OCI-LY7 (cell line): ENCODE results near the gene EYS. TPM values are rescaled to one million over a fixed set of nuclear protein-coding genes. Genes with fewer than 3 reads are reported as not detected.

ENCODE experiments used
- BruUV-seq: library from RNA; stranded (reverse); fragments of 400-500 nt; replicated peaks from 2 replicates; lab custom pipeline; 2021; lab: Mats Ljungman, UMichigan
- CTCF ChIA-PET: fragments of 300-600 bp; sonication (Branson Sonifier 250); formaldehyde crosslinking; loops from one replicate; lab custom pipeline; 2022; ENCODE audit warnings: antibody characterized with exemption; ENCODE audit not compliant: unreplicated experiment; lab: Charles Lee
- POLR2A ChIA-PET: fragments of 300-600 bp; sonication (Branson Sonifier 250); formaldehyde crosslinking; loops from one replicate; lab custom pipeline; 2022; ENCODE audit warnings: antibody characterized with exemption; lab: Charles Lee
- DNase-seq: peaks from one replicate; pipeline ENCODE4 v3.0.0-alpha.2; 2015; ENCODE audit warnings: low spot score
- H2AFZ ChIP-seq: fragments of 200-600 bp; sonication (generic), shearing (Covaris generic); 2 replicates; pipeline ENCODE4 v1.6.1; 2014; ENCODE audit warnings: mild to moderate bottlenecking, antibody characterized with exemption, low read length, moderate library complexity
- H3K27ac ChIP-seq: fragments of 200-600 bp; sonication (generic); 2 replicates; pipeline ENCODE4 v1.5.1; 2014; ENCODE audit warnings: mixed run types, low read depth, mild to moderate bottlenecking, moderate library complexity, low read length, inconsistent platforms; ENCODE audit not compliant: poor library complexity, severe bottlenecking
- H3K36me3 ChIP-seq: fragments of 200-600 bp; sonication (generic); 2 replicates; pipeline ENCODE4 v1.6.1; 2014; ENCODE audit warnings: mild to moderate bottlenecking, antibody characterized with exemption, low read length, moderate library complexity, mixed read lengths; ENCODE audit not compliant: insufficient read depth
- H3K4me1 ChIP-seq: fragments of 200-600 bp; sonication (generic); 2 replicates; pipeline ENCODE4 v1.5.1; 2014; ENCODE audit warnings: mild to moderate bottlenecking, low read length; ENCODE audit not compliant: insufficient read depth, poor library complexity, severe bottlenecking
- H3K4me2 ChIP-seq: fragments of 200-600 bp; sonication (generic); 2 replicates; pipeline ENCODE4 v1.6.1; 2014; ENCODE audit warnings: mild to moderate bottlenecking, low read length
- H3K4me3 ChIP-seq: fragments of 200-600 bp; sonication (generic); 2 replicates; pipeline ENCODE4 v1.5.1; 2014; ENCODE audit warnings: mild to moderate bottlenecking, low read depth, low read length; ENCODE audit not compliant: poor library complexity, severe bottlenecking
- H3K79me2 ChIP-seq: fragments of 200-600 bp; sonication (generic); 2 replicates; pipeline ENCODE4 v1.6.1; 2016; ENCODE audit warnings: low read depth, mild to moderate bottlenecking, low read length, moderate library complexity, mixed read lengths; ENCODE audit not compliant: insufficient read depth
- H3K9me2 ChIP-seq: fragments of 200-600 bp; sonication (generic); 2 replicates; pipeline ENCODE4 v1.6.1; 2016; ENCODE audit warnings: mild to moderate bottlenecking, low read length, mixed read lengths; ENCODE audit not compliant: insufficient read depth
- H3K9me3 ChIP-seq: fragments of 200-600 bp; sonication (generic); 2 replicates; pipeline ENCODE4 v1.6.1; 2014; ENCODE audit warnings: mild to moderate bottlenecking, mixed run types, low read length, mixed read lengths
- H4K20me1 ChIP-seq: fragments of 200-600 bp; sonication (generic); 2 replicates; pipeline ENCODE4 v1.6.1; 2014; ENCODE audit warnings: mild to moderate bottlenecking, antibody characterized with exemption, low read length, moderate library complexity, mixed read lengths; ENCODE audit not compliant: insufficient read depth
- EZH2phosphoT487 ChIP-seq: fragments of 200-600 bp; sonication (generic); IDR thresholded peaks from 2 replicates; pipeline ENCODE4 v1.6.1; 2018; ENCODE audit warnings: low read depth, borderline replicate concordance, mild to moderate bottlenecking, mixed run types, antibody characterized with exemption, low read length, moderate library complexity, mixed read lengths
- intact Hi-C: fragments of 100-400 bp; cut with micrococcal nuclease; formaldehyde crosslinking; loops from one replicate; pipeline ENCODE4 v1.10.0; 2022; ENCODE audit not compliant: unreplicated experiment
- total RNA-seq, 2 experiments: library from RNA; depleted of rRNA in 1 of 2; stranded (reverse); fragments of >200 nt in 1 of 2; shearing (Covaris generic) in 1 of 2; gene quantifications; 2 replicates each; pipeline ENCODE4 v1.2.3, GENCODE V29; 2014 to 2022
- TF ChIP-seq, protein P1 (sequence below): fragments of 200-600 bp; sonication (generic); conservative IDR thresholded peaks from 2 replicates; pipeline ENCODE4 v1.5.1; 2014; ENCODE audit warnings: mild to moderate bottlenecking, antibody characterized with exemption, low read length, moderate library complexity, mixed read lengths

Gene EYS
- total RNA-seq, 2 experiments from 2014 or later = not detected

- no peaks in the 10 kb centered on the region for H3K9me2 ChIP-seq
- ChIA-PET POLR2A (no interaction called here), CTCF (no interaction called here)
- H2AFZ ChIP-seq = no peak overlapping the region
- TF ChIP-seq EZH2phosphoT487 = no peak
- TF ChIP-seq, protein P1, sequence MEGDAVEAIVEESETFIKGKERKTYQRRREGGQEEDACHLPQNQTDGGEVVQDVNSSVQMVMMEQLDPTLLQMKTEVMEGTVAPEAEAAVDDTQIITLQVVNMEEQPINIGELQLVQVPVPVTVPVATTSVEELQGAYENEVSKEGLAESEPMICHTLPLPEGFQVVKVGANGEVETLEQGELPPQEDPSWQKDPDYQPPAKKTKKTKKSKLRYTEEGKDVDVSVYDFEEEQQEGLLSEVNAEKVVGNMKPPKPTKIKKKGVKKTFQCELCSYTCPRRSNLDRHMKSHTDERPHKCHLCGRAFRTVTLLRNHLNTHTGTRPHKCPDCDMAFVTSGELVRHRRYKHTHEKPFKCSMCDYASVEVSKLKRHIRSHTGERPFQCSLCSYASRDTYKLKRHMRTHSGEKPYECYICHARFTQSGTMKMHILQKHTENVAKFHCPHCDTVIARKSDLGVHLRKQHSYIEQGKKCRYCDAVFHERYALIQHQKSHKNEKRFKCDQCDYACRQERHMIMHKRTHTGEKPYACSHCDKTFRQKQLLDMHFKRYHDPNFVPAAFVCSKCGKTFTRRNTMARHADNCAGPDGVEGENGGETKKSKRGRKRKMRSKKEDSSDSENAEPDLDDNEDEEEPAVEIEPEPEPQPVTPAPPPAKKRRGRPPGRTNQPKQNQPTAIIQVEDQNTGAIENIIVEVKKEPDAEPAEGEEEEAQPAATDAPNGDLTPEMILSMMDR = no peak
- H3K4me2 ChIP-seq = no peak overlapping the region
- H3K27ac ChIP-seq = no peak overlapping the region
- no peaks in the 10 kb centered on the region for H4K20me1 ChIP-seq
- no peak for DNase-seq
- no peaks in the 10 kb centered on the region for H3K36me3 ChIP-seq
- no peak overlapping the region for H3K4me3 ChIP-seq
- H3K9me3 ChIP-seq = no peaks in the 10 kb centered on the region
- H3K79me2 ChIP-seq = no peaks in the 10 kb centered on the region
- H3K4me1 ChIP-seq = no peaks in the 10 kb centered on the region
- BruUV-seq = no TSS peak
- intact Hi-C loops = no loop called here
These were observed 1359.6 kb downstream of the EYS start for GRCh38 chr6:64347411-64347810.

GRCh38 chr6:64335195-64335594, 1371.8 kb downstream of the EYS start:
- no TSS peak for BruUV-seq
- H3K4me1 ChIP-seq = no peaks in the 10 kb centered on the region
- intact Hi-C loops = no loop called here
- no peak overlapping the region for H3K27ac ChIP-seq
- H3K36me3 ChIP-seq = no peaks in the 10 kb centered on the region
- no peak overlapping the region for H3K4me2 ChIP-seq
- DNase-seq = no peak
- ChIA-PET CTCF (no interaction called here), POLR2A (no interaction called here)
- H3K4me3 ChIP-seq = no peak overlapping the region
- H3K9me2 ChIP-seq = no peaks in the 10 kb centered on the region
- no peaks in the 10 kb centered on the region for H3K79me2 ChIP-seq
- H2AFZ ChIP-seq = no peak overlapping the region
- no peaks in the 10 kb centered on the region for H3K9me3 ChIP-seq
- H4K20me1 ChIP-seq = no peaks in the 10 kb centered on the region
- TF ChIP-seq, protein P1 = no peak

GRCh38 chr6:64334636-64335035, 1372.4 kb downstream of the EYS start:
- Histone ChIP-seq H3K4me3 (no peak overlapping the region), H2AFZ (no peak overlapping the region), H4K20me1 (no peaks in the 10 kb centered on the region), H3K4me2 (no peak overlapping the region), H3K9me2 (no peaks in the 10 kb centered on the region), H3K4me1 (no peaks in the 10 kb centered on the region), H3K36me3 (no peaks in the 10 kb centered on the region), H3K9me3 (no peaks in the 10 kb centered on the region), H3K79me2 (no peaks in the 10 kb centered on the region), H3K27ac (no peak overlapping the region)
- intact Hi-C loops = no loop called here
- TF ChIP-seq EZH2phosphoT487 = no peak
- TF ChIP-seq, protein P1 = no peak
- ChIA-PET POLR2A (no interaction called here), CTCF (no interaction called here)
- DNase-seq = no peak
- BruUV-seq = no TSS peak
